Measurements from ENCODE around the gene IFITM10.

DNA sequence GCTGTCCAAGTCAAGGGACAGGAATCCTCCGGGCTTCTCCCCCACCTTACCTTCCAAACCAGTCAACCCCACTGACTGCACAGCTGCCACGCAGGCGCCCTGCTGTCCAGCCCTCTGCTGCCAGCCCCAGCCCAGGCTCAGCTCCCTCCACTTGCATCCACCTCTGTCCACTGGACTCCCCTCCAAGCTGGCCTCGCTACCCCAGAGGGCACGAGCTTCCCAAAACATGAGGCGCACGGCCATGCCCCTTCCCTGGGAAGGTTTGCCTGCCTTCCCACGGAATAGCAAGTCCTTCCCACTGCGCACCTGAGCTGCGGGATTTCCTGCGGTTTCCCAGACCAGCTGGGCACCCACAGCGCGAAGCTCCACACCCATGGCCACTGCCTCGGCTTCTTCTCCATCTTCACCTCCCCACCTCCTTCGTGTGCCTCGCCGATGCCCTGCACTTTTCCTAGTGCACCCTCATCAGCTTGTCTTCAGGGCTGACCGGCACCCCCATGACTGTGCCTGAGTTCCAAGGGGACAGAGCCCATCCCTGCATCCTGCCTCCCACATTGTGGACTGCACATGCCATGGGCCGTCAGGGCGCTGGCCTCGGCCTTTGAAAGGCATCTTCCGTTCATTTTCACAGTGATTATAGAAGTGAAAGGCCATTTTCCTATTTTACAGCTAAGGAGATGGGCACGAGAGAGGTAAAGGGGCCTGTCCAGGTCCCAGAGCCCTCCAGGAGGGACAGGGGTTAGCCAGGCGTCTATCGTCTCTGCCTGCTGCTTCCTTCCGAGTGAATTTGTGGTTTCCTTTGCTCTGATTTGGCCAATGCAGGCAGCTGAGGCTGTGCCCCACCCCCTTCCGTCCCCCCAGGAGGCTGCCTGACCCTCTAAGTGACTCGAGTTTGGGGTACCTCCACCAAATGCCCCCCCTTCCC, 16.4 kb downstream of the IFITM10 start:
- TF ChIP-seq, protein P1, sequence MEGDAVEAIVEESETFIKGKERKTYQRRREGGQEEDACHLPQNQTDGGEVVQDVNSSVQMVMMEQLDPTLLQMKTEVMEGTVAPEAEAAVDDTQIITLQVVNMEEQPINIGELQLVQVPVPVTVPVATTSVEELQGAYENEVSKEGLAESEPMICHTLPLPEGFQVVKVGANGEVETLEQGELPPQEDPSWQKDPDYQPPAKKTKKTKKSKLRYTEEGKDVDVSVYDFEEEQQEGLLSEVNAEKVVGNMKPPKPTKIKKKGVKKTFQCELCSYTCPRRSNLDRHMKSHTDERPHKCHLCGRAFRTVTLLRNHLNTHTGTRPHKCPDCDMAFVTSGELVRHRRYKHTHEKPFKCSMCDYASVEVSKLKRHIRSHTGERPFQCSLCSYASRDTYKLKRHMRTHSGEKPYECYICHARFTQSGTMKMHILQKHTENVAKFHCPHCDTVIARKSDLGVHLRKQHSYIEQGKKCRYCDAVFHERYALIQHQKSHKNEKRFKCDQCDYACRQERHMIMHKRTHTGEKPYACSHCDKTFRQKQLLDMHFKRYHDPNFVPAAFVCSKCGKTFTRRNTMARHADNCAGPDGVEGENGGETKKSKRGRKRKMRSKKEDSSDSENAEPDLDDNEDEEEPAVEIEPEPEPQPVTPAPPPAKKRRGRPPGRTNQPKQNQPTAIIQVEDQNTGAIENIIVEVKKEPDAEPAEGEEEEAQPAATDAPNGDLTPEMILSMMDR (IDR thresholded peaks at IDR 0.05), result no peak
- TF ChIP-seq POLR2A (IDR thresholded peaks at IDR 0.05), result no peak
